GM12891 (cell line): ENCODE data around the gene STRADA.
A peak's percentile ranks its signal among the peaks of the same experiment; 100 is the strongest.

ENCODE experiments used
- POLR2A ChIP-seq: IDR thresholded peaks from 2 replicates; pipeline ENCODE4 v1.6.1; 2011; ENCODE audit warnings: low read depth, low read length, control low read depth
- POLR2AphosphoS5 ChIP-seq: IDR thresholded peaks from 2 replicates; pipeline ENCODE4 v1.6.1; 2011; ENCODE audit warnings: low read depth, low read length, control low read depth
- SPI1 ChIP-seq: IDR thresholded peaks from 2 replicates; pipeline ENCODE4 v1.6.1; 2011; ENCODE audit warnings: low read depth, low read length, control low read depth
- TAF1 ChIP-seq: IDR thresholded peaks from 2 replicates; pipeline ENCODE4 v1.6.1; 2011; ENCODE audit warnings: low read depth, low read length, control low read depth

GRCh38 chr17:63700528-63701455 is 40.8 kb downstream of the STRADA start:
- TF ChIP-seq POLR2A (no peak; the same call in none of the 2 replicates), POLR2AphosphoS5 (peak; percentile 51; the same call in 1 of the 2 replicates), SPI1 (no peak), TAF1 (0 out of 2 replicates have a peak, but pooled peaks have one; percentile 23)
